K562 (cell line): ENCODE measurements around the gene GRIPAP1. TPM values are rescaled to one million over a fixed set of nuclear protein-coding genes. Genes with fewer than 3 reads are reported as not detected.

ENCODE experiments used
- ATAC-seq: fragments of 200-7000 bp; cut with Tn5 transposase; 3 replicates; pipeline ENCODE4 v1.9.1; 2020; ENCODE audit warnings: moderate library complexity
- BruUV-seq: library from RNA; stranded (reverse); fragments of 400-500 nt; replicated peaks from 2 replicates; lab custom pipeline; 2021; lab: Mats Ljungman, UMichigan
- CTCF ChIA-PET: fragments of 300-600 bp; formaldehyde crosslinking; extraction: SDS; loops from one replicate; lab custom pipeline; 2021; ENCODE audit warnings: low intra/inter-chr PET ratio; lab: Yijun Ruan, JAX
- POLR2A ChIA-PET: fragments of 300-600, 350-650 bp; sonication (Branson Sonifier 250); formaldehyde crosslinking; extraction: SDS; loops from one replicate; lab custom pipeline; 2021; ENCODE audit warnings: antibody characterized with exemption, inconsistent platforms; lab: Yijun Ruan, JAX
- DNase-seq, 4 experiments: peaks; one replicate each; pipeline versions ENCODE4 v3.0.0 to v3.0.0-alpha.2; 2011 to 2018; ENCODE audit warnings: low spot score in 3 of 4, mixed read lengths in 3 of 4; ENCODE audit errors: extremely low read depth in 1 of 4
- FAIRE-seq: peaks from 2 replicates; lab custom pipeline; 2011; peaks lifted over from hg19 to GRCh38; lab: Jason Lieb, UNC
- H2AFZ ChIP-seq: 2 replicates; pipeline ENCODE4 v1.6.0; 2011; ENCODE audit warnings: low read depth, low read length, control low read depth, inconsistent platforms
- H3K27ac ChIP-seq: fragments of 200-600 bp; 3 replicates; pipeline ENCODE4 v1.8.0; 2011; ENCODE audit warnings: low read depth, mild to moderate bottlenecking, control low read depth, inconsistent platforms, low read length, moderate library complexity, mixed read lengths; ENCODE audit errors: extremely low read depth
- H3K27me3 ChIP-seq, 2 experiments: fragments of 300-600 bp in 1 of 2; 2 replicates in 1 of 2; 3 replicates in 1 of 2; pipeline versions ENCODE4 v1.6.0 to v1.8.0; 2011; ENCODE audit warnings: inconsistent platforms in 2 of 2, low read length in 2 of 2, mild to moderate bottlenecking in 1 of 2, mixed read lengths in 1 of 2, moderate library complexity in 1 of 2; ENCODE audit not compliant: control insufficient read depth in 2 of 2, insufficient read depth in 2 of 2
- H3K36me3 ChIP-seq: fragments of 300-600 bp; 3 replicates; pipeline ENCODE4 v1.8.0; 2011; ENCODE audit warnings: mild to moderate bottlenecking, low read length, inconsistent platforms; ENCODE audit not compliant: control insufficient read depth, insufficient read depth
- H3K4me1 ChIP-seq, 2 experiments: fragments of 200-600 bp in 1 of 2; replicated peaks in 1 of 2; 2 replicates in 1 of 2; 3 replicates in 1 of 2; pipeline versions ENCODE4 v1.5.1 to v1.8.0; 2011; ENCODE audit warnings: inconsistent platforms in 2 of 2, low read length in 2 of 2, mild to moderate bottlenecking in 1 of 2, mixed read lengths in 1 of 2, moderate library complexity in 1 of 2; ENCODE audit not compliant: control insufficient read depth in 2 of 2, insufficient read depth in 2 of 2
- H3K4me2 ChIP-seq: 2 replicates; pipeline ENCODE4 v1.6.1; 2011; ENCODE audit warnings: low read length, control low read depth, inconsistent platforms, mixed read lengths; ENCODE audit not compliant: insufficient read depth
- H3K4me3 ChIP-seq: fragments of 200-600 bp; sonication (generic), shearing (Covaris generic); 2 replicates; pipeline ENCODE4 v1.5.1; 2016; ENCODE audit warnings: control low read depth, inconsistent platforms
- H3K79me2 ChIP-seq: fragments of 200-600 bp; 3 replicates; pipeline ENCODE4 v1.8.0; 2011; ENCODE audit warnings: low read length, inconsistent platforms; ENCODE audit not compliant: control insufficient read depth, insufficient read depth
- H3K9ac ChIP-seq, 2 experiments: 2 replicates each; pipeline versions ENCODE4 v1.6.0 to v1.6.1; 2011; ENCODE audit warnings: low read depth in 2 of 2, low read length in 2 of 2, control low read depth in 1 of 2, inconsistent platforms in 1 of 2, mild to moderate bottlenecking in 1 of 2, mixed read lengths in 1 of 2; ENCODE audit not compliant: insufficient read depth in 1 of 2
- H3K9me1 ChIP-seq: one replicate; pipeline ENCODE4 v1.6.0; 2011; ENCODE audit warnings: inconsistent platforms, mild to moderate bottlenecking, low read length, moderate library complexity; ENCODE audit not compliant: control insufficient read depth, insufficient read depth
- H3K9me3 ChIP-seq: replicated peaks from 2 replicates; pipeline ENCODE4 v1.5.1; 2011; ENCODE audit warnings: low read depth, low read length, inconsistent platforms; ENCODE audit not compliant: control insufficient read depth, insufficient read depth
- H4K20me1 ChIP-seq: replicated peaks from 2 replicates; pipeline ENCODE4 v1.6.1; 2011; ENCODE audit warnings: low read length, inconsistent platforms, mixed read lengths; ENCODE audit not compliant: control insufficient read depth, insufficient read depth
- FOXA3 ChIP-seq, 2 experiments: fragments of 450-650 bp in 1 of 2; sonication (generic) in 1 of 2; formaldehyde crosslinking; IDR thresholded peaks in 1 of 2; conservative IDR thresholded peaks in 1 of 2; 2 replicates each; pipeline versions ENCODE4 v1.4.0 to v1.8.0; 2020 to 2022; ENCODE audit warnings: mild to moderate bottlenecking in 2 of 2, missing genetic modification reagents in 1 of 2
- HBP1 ChIP-seq: fragments of 450-650 bp; formaldehyde crosslinking; IDR thresholded peaks from 2 replicates; pipeline ENCODE4 v1.4.0; 2022; ENCODE audit warnings: missing genetic modification characterization
- HNRNPH1 ChIP-seq: fragments of 200-400 bp; formaldehyde crosslinking; optimal IDR thresholded peaks from 2 replicates; pipeline ENCODE3; 2017; ENCODE audit warnings: low read depth, mild to moderate bottlenecking, low read length, moderate library complexity
- NCOA6 ChIP-seq: fragments of 450-650 bp; IDR thresholded peaks from 2 replicates; pipeline ENCODE4 v1.6.1; 2017; ENCODE audit warnings: mild to moderate bottlenecking
- NR0B1 ChIP-seq: fragments of 450-650 bp; IDR thresholded peaks from one replicate; pipeline ENCODE4 v1.6.1; 2018; ENCODE audit warnings: mild to moderate bottlenecking, moderate library complexity; ENCODE audit not compliant: partially characterized antibody
- SIRT6 ChIP-seq: IDR thresholded peaks from one replicate; pipeline ENCODE4 v1.6.1; 2012; ENCODE audit warnings: low read depth, mild to moderate bottlenecking, control low read depth, inconsistent platforms, low read length, moderate library complexity
- TFAM ChIP-seq: fragments of 250-450 bp; sonication (Bioruptor Pico); conservative IDR thresholded peaks from 2 replicates; pipeline ENCODE4 v1.5.0; 2021; ENCODE audit warnings: mild to moderate bottlenecking, moderate library complexity
- TGIF2 ChIP-seq: sonication (generic); formaldehyde crosslinking; IDR thresholded peaks from 2 replicates; pipeline ENCODE4 v1.8.1; 2022; ENCODE audit warnings: mild to moderate bottlenecking, missing genetic modification reagents, moderate library complexity
- ZNF511 ChIP-seq: sonication (generic); formaldehyde crosslinking; IDR thresholded peaks from 2 replicates; pipeline ENCODE4 v1.8.0; 2022; ENCODE audit warnings: mild to moderate bottlenecking, missing genetic modification reagents
- ZNF77 ChIP-seq: fragments of 250-450 bp; sonication (Bioruptor Pico); IDR thresholded peaks from 2 replicates; pipeline ENCODE4 v1.5.0; 2020
- WGBS: fragments of 100-300 bp; shearing (Covaris generic); methylation state at CpG from one replicate; pipeline ENCODE4 v1.1.6; 2016; ENCODE audit warnings: low coverage, mixed read lengths; ENCODE audit not compliant: insufficient coverage; ENCODE audit errors: missing lambda C conversion rate; 5-methylcytosine and 5-hydroxymethylcytosine counted together
- in situ Hi-C: fragments of 300-500 bp; cut with MboI; formaldehyde crosslinking; loops from 4 replicates; pipeline ENCODE4 v1.15.0; 2018; ENCODE audit warnings: inconsistent platforms, mixed read lengths
- intact Hi-C: fragments of 100-400 bp; cut with micrococcal nuclease; formaldehyde crosslinking; loops from 2 replicates; pipeline ENCODE4 v1.14.2; 2022
- polyA plus RNA-seq, 8 experiments: library from polyadenylated mRNA; depleted of rRNA in 4 of 8; stranded (reverse) in 5 of 8; unstranded in 3 of 8; fragments of >200 nt; fragmentation: Nextera tagmentation in 2 of 8; fragmentation: Illumina TruSeq in 1 of 8; extraction: Ambion mirVana in 2 of 8; extraction: Trizol in 1 of 8; gene quantifications; 2 replicates each; pipeline versions ENCODE4 v1.2.1 to v1.2.3, GENCODE V29; 2011 to 2014; ENCODE audit warnings: inconsistent platforms in 1 of 8, missing spikeins in 1 of 8
- total RNA-seq, 7 experiments: library from RNA; depleted of rRNA in 6 of 7; stranded (reverse); fragments of >200 nt in 6 of 7; fragmentation: Illumina TruSeq in 2 of 7; extraction: Trizol in 2 of 7; gene quantifications; 2 replicates each; pipeline versions ENCODE4 v1.2.1 to v1.2.3, GENCODE V29; 2011 to 2021; ENCODE audit warnings: low replicate concordance in 1 of 7

The GRIPAP1 gene
- total and polyA plus RNA-seq, 9 of the 15 experiments (the other 6 are each of a cell fraction or from before 2014, with no cell fraction given): 4.1 to 41.6 (median 24.0) TPM

- TF ChIP-seq HBP1 (no peak), ZNF511 (CRISPR knock-in tag) (no peak)
Measured at GRCh38 chrX:48983081-48983480, 19.0 kb downstream of the GRIPAP1 start (continued).

GRCh38 chrX:48981178-48981577 lies 20.9 kb downstream of the GRIPAP1 start:
- no peak for DNase-seq
- Histone ChIP-seq H3K9me1 (no peaks in the 10 kb centered on the region), H3K9ac (peak overlapping the region in 1 of 2 experiments; percentile 43; a peak in 2 of 4 replicates), H3K4me1 (peaks cover 5 to 9% of the 10 kb centered on the region in 2 experiments; a peak in 3 of 5 replicates), H4K20me1 (no peaks in the 10 kb centered on the region), H3K4me3 (no peak overlapping the region), H3K9me3 (no peaks in the 10 kb centered on the region), H3K36me3 (peaks cover 59% of the 10 kb centered on the region; the same call in 2 of the 3 replicates), H2AFZ (no peak overlapping the region), H3K27me3 (no peaks in the 10 kb centered on the region), H3K4me2 (no peak overlapping the region), H3K79me2 (no peaks in the 10 kb centered on the region), H3K27ac (no peak overlapping the region; the same call in 2 of the 3 replicates)
- TF ChIP-seq NR0B1: no peak
- TF ChIP-seq TGIF2: no peak
- TF ChIP-seq FOXA3 (CRISPR knock-in tag; conservative IDR thresholded peaks at IDR 0.05 in 1 of 2, IDR thresholded peaks at IDR 0.05 in 1 of 2): no peak
- TF ChIP-seq ZNF77 (CRISPR knock-in tag): no peak
- TF ChIP-seq NCOA6: no peak
- no peak for TF ChIP-seq TFAM (CRISPR knock-in tag)
- TF ChIP-seq SIRT6: no peak
- TF ChIP-seq HNRNPH1: no peak
- intact Hi-C loops (no loop called here), in situ Hi-C loops (no loop called here)
- BruUV-seq: no TSS peak
- ATAC-seq: peak; percentile 55
- 93% methylated on average over 2 of the region's 10 CpGs for WGBS
- ChIA-PET CTCF (no interaction called here), POLR2A (interaction anchor here (0.6 to 1.2 kb wide), 2 partner anchors 9 to 149 kb away, joined by 3 read pairs; no protein-coding TSS in a partner anchor)
- FAIRE-seq: no peak
